IPS-NIHi7 (cell line): Measurements from ENCODE around the gene GLB1L3.
A peak's percentile ranks its signal among the peaks of the same experiment; 100 is the strongest.

ENCODE experiments used
- DNase-seq: peaks from one replicate; pipeline ENCODE4 v3.0.0; 2012; ENCODE audit warnings: mixed read lengths; ENCODE audit errors: extremely low spot score

The GLB1L3 gene, protein sequence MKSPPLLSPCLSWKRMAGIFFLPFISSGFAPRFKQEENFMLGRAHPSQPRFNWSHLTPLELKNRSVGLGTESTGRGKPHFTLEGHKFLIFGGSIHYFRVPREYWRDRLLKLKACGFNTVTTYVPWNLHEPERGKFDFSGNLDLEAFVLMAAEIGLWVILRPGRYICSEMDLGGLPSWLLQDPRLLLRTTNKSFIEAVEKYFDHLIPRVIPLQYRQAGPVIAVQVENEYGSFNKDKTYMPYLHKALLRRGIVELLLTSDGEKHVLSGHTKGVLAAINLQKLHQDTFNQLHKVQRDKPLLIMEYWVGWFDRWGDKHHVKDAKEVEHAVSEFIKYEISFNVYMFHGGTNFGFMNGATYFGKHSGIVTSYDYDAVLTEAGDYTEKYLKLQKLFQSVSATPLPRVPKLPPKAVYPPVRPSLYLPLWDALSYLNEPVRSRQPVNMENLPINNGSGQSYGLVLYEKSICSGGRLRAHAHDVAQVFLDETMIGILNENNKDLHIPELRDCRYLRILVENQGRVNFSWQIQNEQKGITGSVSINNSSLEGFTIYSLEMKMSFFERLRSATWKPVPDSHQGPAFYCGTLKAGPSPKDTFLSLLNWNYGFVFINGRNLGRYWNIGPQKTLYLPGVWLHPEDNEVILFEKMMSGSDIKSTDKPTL

GRCh38 chr11:134275534-134276395 is at the start of gene GLB1L3:
Gene GLB1L3 (plus strand): TSS chr11:134276379. CDS start chr11:134276741, 362 bp downstream.
- DNase-seq, result no peak

DNA sequence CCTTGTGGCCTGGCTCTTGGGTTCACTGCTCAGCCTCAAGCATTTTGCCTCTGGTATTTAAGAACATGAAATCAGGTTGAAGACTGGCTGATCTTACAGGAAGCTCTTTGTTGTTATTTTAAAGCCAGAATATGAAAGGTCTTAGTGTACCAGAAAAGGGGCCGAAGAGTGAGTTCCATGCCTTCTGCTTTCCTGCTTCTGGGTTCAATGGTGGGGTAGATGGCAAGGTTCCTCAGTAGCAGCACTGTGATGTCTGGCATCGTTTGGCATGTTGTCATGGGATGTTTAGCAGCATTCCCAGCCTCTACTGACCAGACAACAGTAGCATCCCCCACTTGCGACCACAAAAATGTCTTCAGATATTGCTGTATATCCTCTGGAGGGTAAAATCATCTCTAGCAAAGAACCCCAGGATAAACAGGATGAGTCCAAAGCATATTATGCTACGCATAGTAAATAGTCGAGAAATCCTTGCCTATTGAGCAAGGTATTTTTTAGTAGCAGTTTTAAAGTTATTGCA is 49.3 kb upstream of the GLB1L3 start:
- no peak for DNase-seq

DNA sequence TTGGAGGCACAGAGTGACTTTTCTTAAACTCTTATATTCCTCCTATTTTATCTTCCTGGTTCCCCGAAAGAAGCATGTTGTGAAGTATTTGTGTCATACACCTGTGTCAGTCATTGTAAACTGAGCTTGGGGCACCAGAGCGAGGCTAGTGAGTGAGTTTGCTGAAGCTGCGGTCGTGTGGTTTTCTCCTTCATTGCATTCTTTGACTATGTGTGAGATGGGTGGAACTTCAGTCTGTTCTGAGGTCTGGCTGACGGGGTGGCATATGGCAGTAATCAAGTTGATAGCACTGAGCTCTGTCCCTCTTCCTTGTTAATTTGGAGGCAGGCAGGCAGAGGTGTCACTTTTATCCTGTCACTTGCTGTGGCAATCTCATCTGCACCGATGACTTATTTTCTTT is 47.6 kb upstream of the GLB1L3 start:
- DNase-seq, result no peak

DNA sequence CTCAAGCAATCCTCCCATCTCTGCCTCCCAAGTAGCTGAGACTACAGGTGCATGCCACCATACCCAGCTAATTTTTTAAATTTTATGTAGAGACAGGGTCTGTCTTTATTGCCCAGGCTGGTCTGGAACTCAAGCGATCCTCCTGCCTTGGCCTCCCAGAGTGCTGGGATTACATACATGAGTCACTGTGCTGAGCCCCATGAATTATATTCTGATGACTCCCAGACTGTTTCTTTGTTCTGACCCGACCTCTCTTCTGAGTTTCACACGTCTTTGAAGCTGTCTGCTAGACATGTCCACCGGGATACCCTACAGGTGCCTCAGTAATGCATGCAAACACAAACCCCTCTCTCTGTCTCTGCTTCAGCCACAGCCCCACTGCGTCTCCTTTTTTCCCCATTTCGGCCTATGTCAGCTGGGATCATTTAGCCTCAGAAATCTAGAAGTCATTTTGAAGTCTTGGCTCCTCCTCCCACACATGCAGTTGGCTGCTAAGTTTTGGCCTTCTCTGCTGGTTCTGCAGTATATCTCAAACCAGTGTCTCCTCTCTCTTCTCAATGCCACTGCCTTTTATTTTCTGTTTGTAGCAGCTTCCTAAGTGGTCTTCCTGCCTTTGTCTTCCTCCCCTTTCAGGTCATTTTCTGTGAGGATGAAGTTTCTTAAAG is 46.9 kb upstream of the GLB1L3 start:
- DNase-seq, result no peak

DNA sequence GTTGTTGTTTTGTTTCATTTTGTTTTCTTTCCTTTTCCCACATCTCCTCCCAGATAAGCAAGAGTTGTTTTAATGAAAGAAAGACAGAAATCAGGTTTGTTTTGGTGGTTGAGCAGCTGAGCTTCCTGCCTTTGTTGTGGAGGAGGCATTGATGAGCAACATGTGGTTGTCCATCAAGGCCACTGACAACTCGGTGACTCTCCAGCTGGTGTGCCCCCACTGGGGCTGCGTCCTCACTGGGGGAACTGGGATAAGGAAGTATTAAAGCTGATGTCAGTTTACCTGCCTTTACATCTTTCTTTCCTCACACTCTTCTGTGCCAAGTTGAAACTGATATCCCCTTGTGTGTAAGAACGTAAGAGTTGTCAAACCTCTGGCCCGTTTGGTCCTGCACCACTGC is 45.8 kb upstream of the GLB1L3 start:
- DNase-seq, result no peak

- DNase-seq, result no peak
Observed at GRCh38 chr11:134231958-134232659, 44.1 kb upstream of the GLB1L3 start.

- DNase-seq, result no peak
Observed at GRCh38 chr11:134233729-134234179, 42.4 kb upstream of the GLB1L3 start.

DNA sequence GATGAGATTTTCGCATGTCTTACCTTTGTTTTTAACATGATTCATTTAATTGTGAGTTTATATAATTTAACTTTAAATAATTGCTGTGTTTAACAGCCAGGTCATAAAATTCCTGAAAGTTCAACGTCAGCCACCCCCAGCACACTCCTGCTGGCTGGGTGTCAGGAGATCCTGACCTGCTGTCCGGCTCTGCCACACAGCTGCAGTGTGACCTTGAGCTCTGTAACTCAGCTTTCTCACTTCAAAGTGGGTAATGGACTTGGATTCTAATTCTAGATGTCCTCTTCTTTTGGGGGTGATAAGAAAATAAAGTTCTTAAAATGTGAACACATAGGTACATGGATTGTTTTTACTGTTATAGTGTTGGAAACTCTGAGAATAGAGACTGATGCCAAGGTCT is 40.8 kb upstream of the GLB1L3 start:
- DNase-seq, result no peak

- no peak for DNase-seq
Observed at GRCh38 chr11:134236834-134237556, 39.2 kb upstream of the GLB1L3 start.

DNA sequence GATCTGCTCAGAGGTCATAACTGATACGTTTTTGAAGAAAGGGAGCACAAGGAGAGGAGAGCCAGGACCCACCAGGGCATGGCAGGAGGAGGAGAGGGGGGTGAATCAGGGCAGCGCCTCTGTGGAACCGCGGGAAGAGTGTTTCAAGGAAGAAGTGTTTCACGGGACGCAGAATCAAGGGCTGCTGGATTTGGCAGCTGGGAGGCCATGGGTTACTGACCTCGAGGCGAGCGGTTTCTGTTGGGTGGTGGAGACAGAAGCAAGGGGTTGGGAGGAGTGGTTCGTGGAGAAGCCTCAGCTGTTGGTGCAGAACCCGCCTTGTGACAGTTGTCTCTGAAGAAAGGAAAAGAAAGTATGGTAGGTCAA is 38.6 kb upstream of the GLB1L3 start:
- no peak for DNase-seq

DNA sequence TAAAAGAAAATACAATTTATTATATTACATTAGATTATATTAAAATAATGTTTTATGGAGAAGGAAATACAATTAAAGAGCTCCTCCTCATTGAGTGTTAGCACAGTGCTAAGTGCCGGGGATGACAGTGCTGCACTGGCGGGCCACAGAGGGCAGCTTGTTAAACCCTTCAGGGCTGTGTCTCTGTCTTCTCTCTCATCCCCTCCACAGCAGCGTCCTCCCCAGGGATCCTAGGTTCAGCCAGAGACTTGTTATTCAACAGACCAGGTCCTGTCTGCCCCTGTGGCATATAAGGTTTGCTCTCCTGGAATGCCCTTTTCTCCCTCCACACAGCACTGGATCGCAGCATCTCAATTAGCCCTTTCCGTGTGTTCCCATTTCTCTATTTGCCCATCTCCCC is 37.2 kb upstream of the GLB1L3 start:
- no peak for DNase-seq

DNA sequence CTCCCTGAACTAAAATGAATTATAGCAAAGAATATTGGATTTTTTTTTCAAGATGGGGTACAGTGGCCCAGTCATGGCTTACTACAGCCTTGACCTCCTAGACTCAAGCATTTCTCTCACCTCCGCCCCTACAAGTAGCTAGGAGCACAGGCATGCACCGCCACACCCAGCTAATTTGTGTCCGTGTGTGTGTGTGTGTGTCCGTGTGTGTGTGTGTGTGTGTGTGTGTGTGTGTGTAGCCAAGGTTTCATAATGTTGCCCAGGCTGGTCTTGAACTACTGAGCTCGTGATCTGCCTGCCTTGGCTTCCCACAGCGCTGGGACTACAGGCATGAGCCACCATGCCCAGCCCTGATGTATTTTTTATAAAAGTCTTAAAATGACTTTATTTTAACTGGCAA is 35.6 kb upstream of the GLB1L3 start:
- DNase-seq, result no peak

DNA sequence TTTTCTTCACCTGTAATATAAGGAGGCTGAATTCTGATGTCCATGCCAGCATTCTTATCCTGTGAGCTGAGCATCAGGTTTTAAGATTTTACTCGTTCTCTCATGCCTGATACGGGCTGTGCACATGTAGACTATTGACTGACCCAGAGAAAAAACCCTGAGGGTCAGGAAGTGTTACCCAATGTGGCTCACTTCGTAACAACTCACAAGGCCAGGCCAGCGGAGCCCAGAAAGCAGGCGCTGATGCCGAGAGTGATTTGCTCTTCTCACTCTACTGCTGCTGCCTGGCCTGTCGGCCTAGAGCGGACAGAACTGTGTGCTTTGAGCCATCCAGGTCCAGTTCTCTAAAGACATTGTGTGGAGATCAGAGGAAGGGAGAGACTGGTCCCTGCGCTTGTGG is 33.8 kb upstream of the GLB1L3 start:
- no peak for DNase-seq

DNA sequence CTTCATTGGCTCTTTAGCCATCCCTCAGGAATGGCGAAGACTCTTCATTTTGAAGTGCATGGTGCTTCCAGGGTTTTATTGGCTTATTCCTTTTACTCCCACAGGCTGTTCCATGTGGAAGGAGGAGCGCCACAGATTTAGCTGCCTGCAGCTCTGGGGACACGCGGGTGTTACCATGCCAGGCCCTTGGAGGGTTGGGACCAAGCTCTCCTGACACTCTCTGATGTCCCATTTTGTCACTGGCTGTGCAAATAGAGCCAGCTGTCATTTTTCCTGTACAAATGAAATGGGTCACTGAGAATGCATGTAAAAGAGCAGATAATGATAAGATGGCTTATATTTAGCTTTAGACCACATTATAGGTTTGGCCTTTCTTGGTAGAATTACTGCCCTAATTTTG is 32.3 kb upstream of the GLB1L3 start:
- DNase-seq, result no peak

- peak; percentile 43 for DNase-seq
Observed at GRCh38 chr11:134244593-134244992, 31.6 kb upstream of the GLB1L3 start.

- no peak for DNase-seq
Observed at GRCh38 chr11:134245434-134245833, 30.7 kb upstream of the GLB1L3 start.

DNA sequence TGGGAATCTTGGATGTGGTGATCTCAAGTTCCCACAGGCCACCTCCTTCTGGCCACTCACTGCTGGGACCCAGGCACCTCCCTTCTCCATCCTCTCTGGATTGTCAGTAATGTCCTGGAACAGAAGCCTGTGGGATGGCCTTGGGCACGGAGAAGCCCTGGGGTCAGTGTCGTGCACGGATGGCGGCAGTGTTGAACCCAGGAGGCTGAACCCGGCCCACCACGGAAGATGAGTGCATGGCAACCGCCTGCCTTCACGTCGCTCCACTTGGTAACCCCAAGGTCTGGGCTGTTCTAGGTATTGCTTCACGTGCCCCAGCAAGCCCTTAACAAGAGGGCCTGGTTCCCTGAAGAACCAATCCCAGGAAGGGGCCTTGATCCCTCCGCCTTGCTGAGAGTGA is 30.1 kb upstream of the GLB1L3 start:
- no peak for DNase-seq

GRCh38 chr11:134246678-134247077 is 29.5 kb upstream of the GLB1L3 start:
- DNase-seq, result no peak

- no peak for DNase-seq
Observed at GRCh38 chr11:134248910-134249480, 27.2 kb upstream of the GLB1L3 start.

- DNase-seq, result no peak
Observed at GRCh38 chr11:134250246-134250645, 25.9 kb upstream of the GLB1L3 start.
